ENCODE measurements around the gene CGB3.
"Not testable (repeated sequence)": the region's sequence is repeated elsewhere in the genome, so short reads cannot be mapped to it uniquely, and the experiment has no call there.

The CGB3 gene

GRCh38 chr19:49042177-49042576 lies 18.0 kb upstream of the CGB3 start:
- no peak for DNase-seq

- DNase-seq = not testable (repeated sequence)
These were observed 15.6 kb upstream of the CGB3 start for GRCh38 chr19:49039736-49040135.

- DNase-seq = not testable (repeated sequence)
These were observed 14.6 kb upstream of the CGB3 start for GRCh38 chr19:49038557-49039276.

GRCh38 chr19:49038111-49038510 lies 14.0 kb upstream of the CGB3 start:
- not testable (repeated sequence) for DNase-seq

GRCh38 chr19:49036815-49037214 lies 12.7 kb upstream of the CGB3 start, which contains the start of gene CGB1:
TSS of gene CGB1 (minus strand) at chr19:49036895. CDS start at chr19:49036711, 184 bp downstream.
- DNase-seq = peak in 1 of 2 experiments; percentile 58

- DNase-seq = peak; percentile 46 to 75
These were observed 7.6 kb upstream of the CGB3 start, which contains the start of gene CGB2 for GRCh38 chr19:49031642-49032301. TSS of gene CGB2 (plus strand) at chr19:49031890. CDS start at chr19:49032096, 206 bp downstream.

GRCh38 chr19:49030323-49030722 lies 6.2 kb upstream of the CGB3 start:
- DNase-seq = not testable (repeated sequence)

GRCh38 chr19:49029749-49030148 lies 5.6 kb upstream of the CGB3 start:
- DNase-seq = not testable (repeated sequence)

- DNase-seq = not testable (repeated sequence)
These were observed 4.6 kb upstream of the CGB3 start for GRCh38 chr19:49028686-49029085.

GRCh38 chr19:49025599-49025998 lies 1.5 kb upstream of the CGB3 start:
- DNase-seq = not testable (repeated sequence)

- not testable (repeated sequence) for DNase-seq
These were observed 955 bp upstream of the CGB3 start for GRCh38 chr19:49025088-49025487.

GRCh38 chr19:49022116-49022515 lies 2.0 kb downstream of the CGB3 start:
- no peak for DNase-seq

- DNase-seq = peak in 1 of 2 experiments; percentile 13
These were observed 2.9 kb downstream of the CGB3 start for GRCh38 chr19:49020931-49021895.

GRCh38 chr19:49020342-49020741 lies 3.8 kb downstream of the CGB3 start:
- peak in 1 of 2 experiments; percentile 54 for DNase-seq

- DNase-seq = peak in 1 of 2 experiments; percentile 77
These were observed 4.7 kb downstream of the CGB3 start for GRCh38 chr19:49019242-49019932.

- peak in 1 of 2 experiments; percentile 28 for DNase-seq
These were observed 5.5 kb downstream of the CGB3 start for GRCh38 chr19:49018388-49019241.

GRCh38 chr19:49017666-49018351 lies 6.3 kb downstream of the CGB3 start:
- DNase-seq = peak; percentile 52 to 73

- DNase-seq = no peak
These were observed 7.0 kb downstream of the CGB3 start, which contains the start of gene LHB for GRCh38 chr19:49017041-49017665. TSS of gene LHB (minus strand) at chr19:49017091. CDS start at chr19:49017081, 10 bp downstream.

- DNase-seq = no peak
These were observed 7.9 kb downstream of the CGB3 start for GRCh38 chr19:49016067-49016839.
